CD14-positive monocyte (primary cell): Measurements from ENCODE around the gene CORO2A. TPM values are rescaled to one million over a fixed set of nuclear protein-coding genes. Genes with fewer than 3 reads are reported as not detected.

ENCODE experiments used
- DNase-seq, 3 donors: peaks; one replicate each; pipeline ENCODE4 v3.0.0-alpha.2; 2011 to 2022
- H2AFZ ChIP-seq: 2 replicates; pipeline ENCODE4 v1.6.0; 2012; ENCODE audit warnings: mild to moderate bottlenecking, low read depth, low read length, inconsistent platforms; ENCODE audit not compliant: insufficient read depth, poor library complexity, severe bottlenecking
- H3K27ac ChIP-seq, 2 donors: 1 replicate in 1 of 2; 2 replicates in 1 of 2; pipeline ENCODE4 v1.5.1; 2012 to 2013; ENCODE audit warnings: low read length in 2 of 2, control low read depth in 1 of 2, inconsistent platforms in 1 of 2, low read depth in 1 of 2, mild to moderate bottlenecking in 1 of 2
- H3K27me3 ChIP-seq, 2 donors: one replicate each; pipeline versions ENCODE4 v1.6.0 to v1.6.1; 2011 to 2013; ENCODE audit warnings: low read length in 2 of 2; ENCODE audit not compliant: control insufficient read depth in 2 of 2, insufficient read depth in 2 of 2
- H3K36me3 ChIP-seq, 2 donors: replicated peaks in 1 of 2; 1 replicate in 1 of 2; 2 replicates in 1 of 2; pipeline versions ENCODE4 v1.5.1 to v1.6.1; 2012 to 2013; ENCODE audit warnings: low read length in 2 of 2, control low read depth in 1 of 2, inconsistent platforms in 1 of 2, mild to moderate bottlenecking in 1 of 2; ENCODE audit not compliant: insufficient read depth in 2 of 2, control insufficient read depth in 1 of 2
- H3K4me1 ChIP-seq, 2 donors: 1 replicate in 1 of 2; 2 replicates in 1 of 2; pipeline versions ENCODE4 v1.5.1 to v1.6.1; 2012 to 2013; ENCODE audit warnings: low read length in 2 of 2, control low read depth in 1 of 2, inconsistent platforms in 1 of 2, mild to moderate bottlenecking in 1 of 2, moderate library complexity in 1 of 2; ENCODE audit not compliant: insufficient read depth in 2 of 2, control insufficient read depth in 1 of 2
- H3K4me2 ChIP-seq: replicated peaks from 2 replicates; pipeline ENCODE3; 2012; ENCODE audit warnings: low read length, moderate library complexity, mild to moderate bottlenecking; ENCODE audit not compliant: poor library complexity, severe bottlenecking; ENCODE audit errors: extremely low read depth
- H3K4me3 ChIP-seq, 3 experiments: fragments of 200-600 bp in 1 of 3; sonication (generic) in 1 of 3; replicated peaks in 1 of 3; 1 replicate in 2 of 3; 2 replicates in 1 of 3; pipeline ENCODE4 v1.5.1; 2011 to 2013; ENCODE audit warnings: low read length in 3 of 3, mild to moderate bottlenecking in 3 of 3, control low read depth in 2 of 3, low read depth in 2 of 3, inconsistent platforms in 1 of 3, moderate library complexity in 1 of 3
- H3K79me2 ChIP-seq: 2 replicates; pipeline ENCODE4 v1.6.0; 2012; ENCODE audit warnings: mild to moderate bottlenecking, control low read depth, inconsistent platforms, low read length, moderate library complexity; ENCODE audit not compliant: insufficient read depth
- H3K9ac ChIP-seq: 2 replicates; pipeline ENCODE4 v1.6.0; 2017; ENCODE audit warnings: low read length, mild to moderate bottlenecking; ENCODE audit not compliant: insufficient read depth, poor library complexity, severe bottlenecking
- H3K9me3 ChIP-seq, 2 donors: replicated peaks in 1 of 2; 1 replicate in 1 of 2; 2 replicates in 1 of 2; pipeline versions ENCODE4 v1.5.1 to v1.6.1; 2012 to 2013; ENCODE audit warnings: low read length in 2 of 2, control low read depth in 1 of 2; ENCODE audit not compliant: control insufficient read depth in 1 of 2, insufficient read depth in 1 of 2
- H4K20me1 ChIP-seq: 2 replicates; pipeline ENCODE4 v1.6.0; 2012; ENCODE audit warnings: mild to moderate bottlenecking, low read length, control low read depth, moderate library complexity; ENCODE audit not compliant: insufficient read depth
- H3K27ac Mint-ChIP-seq, 7 donors: one replicate each; pipeline ENCODE4 v1.8.0; 2020; ENCODE audit warnings: mild to moderate bottlenecking in 7 of 7, mixed read lengths in 7 of 7, moderate library complexity in 6 of 7, inconsistent platforms in 2 of 7
- H3K27me3 Mint-ChIP-seq, 3 donors: one replicate each; pipeline ENCODE4 v1.8.0; 2021 to 2022; ENCODE audit warnings: low read depth in 3 of 3, mild to moderate bottlenecking in 3 of 3, mixed read lengths in 3 of 3, moderate library complexity in 3 of 3, inconsistent platforms in 1 of 3
- H3K36me3 Mint-ChIP-seq, 2 donors: one replicate each; pipeline ENCODE4 v1.8.0; 2020; ENCODE audit warnings: mixed read lengths in 2 of 2, inconsistent platforms in 1 of 2, mild to moderate bottlenecking in 1 of 2
- H3K4me1 Mint-ChIP-seq: one replicate; pipeline ENCODE4 v1.8.0; 2020; ENCODE audit warnings: mild to moderate bottlenecking, mixed read lengths
- H3K4me3 Mint-ChIP-seq, 2 donors: one replicate each; pipeline ENCODE4 v1.8.0; 2020; ENCODE audit warnings: mild to moderate bottlenecking in 2 of 2, mixed read lengths in 2 of 2, moderate library complexity in 1 of 2
- H3K9me3 Mint-ChIP-seq, 7 donors: one replicate each; pipeline ENCODE4 v1.8.0; 2020 to 2022; ENCODE audit warnings: mixed read lengths in 7 of 7, mild to moderate bottlenecking in 6 of 7, moderate library complexity in 6 of 7, inconsistent platforms in 2 of 7
- CTCF ChIP-seq: fragments of 200-600 bp; IDR thresholded peaks from one replicate; pipeline ENCODE4 v1.8.0; 2022; ENCODE audit warnings: antibody characterized with exemption, mild to moderate bottlenecking
- WGBS: methylation state at CpG from one replicate; pipeline ENCODE4 v1.1.5; 2013; ENCODE audit warnings: missing lambda C conversion rate; ENCODE audit not compliant: insufficient coverage; 5-methylcytosine and 5-hydroxymethylcytosine counted together
- intact Hi-C, 2 donors: fragments of 100-400 bp; cut with micrococcal nuclease; formaldehyde crosslinking; loops; one replicate each; pipeline versions ENCODE4 v1.15.0 to v1.15.1; 2023
- polyA plus RNA-seq, 3 donors: library from polyadenylated mRNA; depleted of rRNA in 1 of 3; unstranded in 2 of 3; stranded (reverse) in 1 of 3; fragments of 300-500 nt in 2 of 3; fragments of >200 nt in 1 of 3; fragmentation: Illumina TruSeq in 2 of 3; gene quantifications; 1 replicate in 2 of 3; 2 replicates in 1 of 3; pipeline ENCODE4 v1.2.3, GENCODE V29; 2012 to 2021

Gene CORO2A
- polyA plus RNA-seq, 3 donors, result 1.2 to 3.5 (median 2.1) TPM

GRCh38 chr9:98104445-98104881 lies 88.0 kb downstream of the CORO2A start:
- no peak for TF ChIP-seq CTCF
- peak; percentile 45 to 55 (median 52) for DNase-seq
- Mint-ChIP-seq H3K27me3 (no peaks in the 10 kb centered on the region), H3K4me1 (peaks cover 67% of the 10 kb centered on the region), H3K27ac (peak overlapping the region; percentile 84 to 94 (median 93)), H3K36me3 (peaks cover 41 to 69% of the 10 kb centered on the region in 2 donors), H3K9me3 (no peaks in the 10 kb centered on the region), H3K4me3 (peak overlapping the region; percentile 10 to 83)
- peak overlapping the region; percentile 76 for H2AFZ ChIP-seq
- H3K27me3 ChIP-seq, result no peaks in the 10 kb centered on the region
- peaks cover 60 to 65% of the 10 kb centered on the region in 2 donors for H3K4me1 ChIP-seq
- intact Hi-C loops, result no loop called here
- H3K4me2 ChIP-seq, result peak overlapping the region; percentile 27
- H3K9ac ChIP-seq, result no peak overlapping the region
- H3K9me3 ChIP-seq, result no peaks in the 10 kb centered on the region
- H4K20me1 ChIP-seq, result peaks cover 3% of the 10 kb centered on the region
- peaks cover 19 to 35% of the 10 kb centered on the region in 2 donors for H3K36me3 ChIP-seq
- peak overlapping the region; percentile 72 to 83 for H3K27ac ChIP-seq
- peak overlapping the region in 1 of 3 experiments; percentile 38 for H3K4me3 ChIP-seq
- 0% methylated on average over 1 of the region's 3 CpGs for WGBS
- peaks cover 85% of the 10 kb centered on the region for H3K79me2 ChIP-seq

GRCh38 chr9:98101868-98102273 lies 90.6 kb downstream of the CORO2A start:
- H3K27me3 ChIP-seq, result no peaks in the 10 kb centered on the region
- no peaks in the 10 kb centered on the region for H3K9me3 ChIP-seq
- H3K36me3 ChIP-seq, result peaks cover 37 to 54% of the 10 kb centered on the region in 2 donors
- H3K79me2 ChIP-seq, result peaks cover 75% of the 10 kb centered on the region
- peak overlapping the region; percentile 34 for H2AFZ ChIP-seq
- DNase-seq, result no peak
- Mint-ChIP-seq H3K27me3 (no peaks in the 10 kb centered on the region), H3K4me3 (peak overlapping the region in 1 of 2 donors; percentile 25), H3K4me1 (peaks cover 41% of the 10 kb centered on the region), H3K9me3 (no peaks in the 10 kb centered on the region), H3K36me3 (peaks cover 53 to 80% of the 10 kb centered on the region in 2 donors), H3K27ac (peak overlapping the region; percentile 43 to 88 (median 69))
- H3K9ac ChIP-seq, result no peak overlapping the region
- 0% methylated on average over 5 of the region's 6 CpGs for WGBS
- H3K4me1 ChIP-seq, result peaks cover 34 to 39% of the 10 kb centered on the region in 2 donors
- intact Hi-C loops, result no loop called here
- no peak for TF ChIP-seq CTCF
- H3K4me2 ChIP-seq, result no peak overlapping the region
- H3K4me3 ChIP-seq, result no peak overlapping the region
- H3K27ac ChIP-seq, result peak overlapping the region in 1 of 2 donors; percentile 6
- H4K20me1 ChIP-seq, result peaks cover 3% of the 10 kb centered on the region
